Activated T-cell treated with anti-CD3 and anti-CD28 coated beads, Interleukin-2, amount 50 U/mL, for 4 hours (primary cell): ENCODE measurements around the gene CPED1. TPM values are rescaled to one million over a fixed set of nuclear protein-coding genes. Genes with fewer than 3 reads are reported as not detected.

Experiments
- ATAC-seq, 2 donors: fragments of 200-7000 bp; cut with Tn5 transposase; one replicate each; pipeline ENCODE4 v1.10.0; 2021
- DNase-seq: peaks from one replicate; pipeline ENCODE4 v3.0.0-alpha.2; 2020
- H3K27me3 Mint-ChIP-seq: one replicate; pipeline ENCODE4 v1.8.0; 2021; ENCODE audit warnings: low read depth, mixed read lengths
- H3K36me3 Mint-ChIP-seq: one replicate; pipeline ENCODE4 v1.8.0; 2022; ENCODE audit warnings: mixed read lengths; ENCODE audit not compliant: insufficient read depth
- H3K4me1 Mint-ChIP-seq: one replicate; pipeline ENCODE4 v1.8.0; 2021; ENCODE audit warnings: low read depth, mixed read lengths
- H3K4me3 Mint-ChIP-seq: one replicate; pipeline ENCODE4 v1.8.0; 2021; ENCODE audit warnings: mild to moderate bottlenecking, moderate library complexity, mixed read lengths
- H3K9me3 Mint-ChIP-seq: one replicate; pipeline ENCODE4 v1.8.0; 2021; ENCODE audit warnings: mixed read lengths
- total RNA-seq, 3 donors: library from RNA; stranded (reverse); gene quantifications; one replicate each; pipeline ENCODE4 v1.2.1, GENCODE V29; 2021

Gene CPED1
- total RNA-seq, 3 donors from 2014 or later = 0.20 to 0.69 (median 0.38) TPM

- Mint-ChIP-seq H3K4me1 (peaks cover 20% of the 10 kb centered on the region), H3K36me3 (no peaks in the 10 kb centered on the region), H3K27me3 (peaks cover 57% of the 10 kb centered on the region), H3K9me3 (no peaks in the 10 kb centered on the region), H3K4me3 (no peak overlapping the region)
- no peak for ATAC-seq
- no peak for DNase-seq
These were observed 342.5 kb downstream of the CPED1 start for GRCh38 chr7:121331048-121331447.

- Mint-ChIP-seq H3K9me3 (no peaks in the 10 kb centered on the region), H3K4me3 (no peak overlapping the region), H3K36me3 (no peaks in the 10 kb centered on the region), H3K27me3 (peaks cover 51% of the 10 kb centered on the region), H3K4me1 (peaks cover 20% of the 10 kb centered on the region)
- no peak for ATAC-seq
- no peak for DNase-seq
These were observed 343.1 kb downstream of the CPED1 start for GRCh38 chr7:121331574-121331973.

GRCh38 chr7:121334376-121334775, 345.9 kb downstream of the CPED1 start:
- Mint-ChIP-seq H3K27me3 (peaks cover 29% of the 10 kb centered on the region), H3K4me3 (no peak overlapping the region), H3K9me3 (no peaks in the 10 kb centered on the region), H3K36me3 (peaks cover 6% of the 10 kb centered on the region), H3K4me1 (peaks cover 11% of the 10 kb centered on the region)
- no peak for ATAC-seq
- no peak for DNase-seq

- ATAC-seq (no peak), DNase-seq (no peak)
- peaks cover 5% of the 10 kb centered on the region for H3K4me1 Mint-ChIP-seq
- H3K9me3 Mint-ChIP-seq = no peaks in the 10 kb centered on the region
- H3K36me3 Mint-ChIP-seq = peaks cover 6% of the 10 kb centered on the region
- H3K27me3 Mint-ChIP-seq = peaks cover 24% of the 10 kb centered on the region
- H3K4me3 Mint-ChIP-seq = no peak overlapping the region
These were observed 346.6 kb downstream of the CPED1 start for GRCh38 chr7:121334875-121335648.

GRCh38 chr7:121336579-121336978, 348.1 kb downstream of the CPED1 start:
- Mint-ChIP-seq H3K27me3 (peaks cover 13% of the 10 kb centered on the region), H3K9me3 (no peaks in the 10 kb centered on the region), H3K4me3 (no peak overlapping the region), H3K4me1 (no peaks in the 10 kb centered on the region), H3K36me3 (peaks cover 6% of the 10 kb centered on the region)
- ATAC-seq = no peak
- no peak for DNase-seq

- H3K4me1 Mint-ChIP-seq = no peaks in the 10 kb centered on the region
- no peak overlapping the region for H3K4me3 Mint-ChIP-seq
- H3K27me3 Mint-ChIP-seq = peaks cover 10% of the 10 kb centered on the region
- H3K36me3 Mint-ChIP-seq = peaks cover 10% of the 10 kb centered on the region
- H3K9me3 Mint-ChIP-seq = no peaks in the 10 kb centered on the region
- ATAC-seq (no peak), DNase-seq (no peak)
These were observed 348.9 kb downstream of the CPED1 start for GRCh38 chr7:121337398-121337797.

GRCh38 chr7:121339082-121339481, 350.6 kb downstream of the CPED1 start:
- no peak for ATAC-seq
- no peak overlapping the region for H3K4me3 Mint-ChIP-seq

GRCh38 chr7:121341933-121342332, 353.4 kb downstream of the CPED1 start:
- ATAC-seq (no peak), DNase-seq (no peak)
- Mint-ChIP-seq H3K9me3 (no peaks in the 10 kb centered on the region), H3K4me3 (no peak overlapping the region), H3K4me1 (no peaks in the 10 kb centered on the region), H3K36me3 (peaks cover 21% of the 10 kb centered on the region), H3K27me3 (no peaks in the 10 kb centered on the region)

More at GRCh38 chr7:121339082-121339481, 350.6 kb downstream of the CPED1 start:
- peaks cover 14% of the 10 kb centered on the region for H3K36me3 Mint-ChIP-seq
- DNase-seq = no peak
- no peaks in the 10 kb centered on the region for H3K4me1 Mint-ChIP-seq
- no peaks in the 10 kb centered on the region for H3K9me3 Mint-ChIP-seq
- peaks cover 10% of the 10 kb centered on the region for H3K27me3 Mint-ChIP-seq

- DNase-seq (no peak), ATAC-seq (no peak)
- H3K4me1 Mint-ChIP-seq = no peaks in the 10 kb centered on the region
- H3K27me3 Mint-ChIP-seq = no peaks in the 10 kb centered on the region
- H3K9me3 Mint-ChIP-seq = no peaks in the 10 kb centered on the region
- H3K36me3 Mint-ChIP-seq = peaks cover 25% of the 10 kb centered on the region
- H3K4me3 Mint-ChIP-seq = no peak overlapping the region
These were observed 354.1 kb downstream of the CPED1 start for GRCh38 chr7:121342631-121343030.

GRCh38 chr7:121343302-121343701, 354.8 kb downstream of the CPED1 start:
- Mint-ChIP-seq H3K36me3 (peaks cover 25% of the 10 kb centered on the region), H3K9me3 (no peaks in the 10 kb centered on the region), H3K4me3 (no peak overlapping the region), H3K27me3 (no peaks in the 10 kb centered on the region), H3K4me1 (no peaks in the 10 kb centered on the region)
- DNase-seq (no peak), ATAC-seq (no peak)

- DNase-seq (no peak), ATAC-seq (no peak)
- H3K4me1 Mint-ChIP-seq = no peaks in the 10 kb centered on the region
- H3K36me3 Mint-ChIP-seq = peaks cover 22% of the 10 kb centered on the region
- no peak overlapping the region for H3K4me3 Mint-ChIP-seq
- no peaks in the 10 kb centered on the region for H3K9me3 Mint-ChIP-seq
- no peaks in the 10 kb centered on the region for H3K27me3 Mint-ChIP-seq
These were observed 355.6 kb downstream of the CPED1 start for GRCh38 chr7:121344093-121344492.

- ATAC-seq = no peak
- DNase-seq = no peak
- peaks cover 19% of the 10 kb centered on the region for H3K36me3 Mint-ChIP-seq
- no peak overlapping the region for H3K4me3 Mint-ChIP-seq
- no peaks in the 10 kb centered on the region for H3K4me1 Mint-ChIP-seq
- H3K9me3 Mint-ChIP-seq = no peaks in the 10 kb centered on the region
- no peaks in the 10 kb centered on the region for H3K27me3 Mint-ChIP-seq
These were observed 356.0 kb downstream of the CPED1 start for GRCh38 chr7:121344497-121344896.

Other genes with a start within 250 kb of the CPED1 start
- gene TSPAN12, start 130.6 kb upstream of the CPED1 start, total RNA-seq = under 1 TPM in 2 of 3 donors, not detected in 1; 0.14 to 0.20 TPM
- 10 to 100 TPM; 23.9 to 29.4 (median 27.5) TPM for gene ING3, start 37.9 kb upstream of the CPED1 start, total RNA-seq